HG03432 (cell line): ENCODE measurements around the gene ACP5.
"Not testable (repeated sequence)": the region's sequence is repeated elsewhere in the genome, so short reads cannot be mapped to it uniquely, and the experiment has no call there.

Experiments
- ATAC-seq: cut with Tn5 transposase; IDR thresholded peaks from one replicate; pipeline ENCODE4 v1.9.1; 2021; ENCODE audit warnings: mild to moderate bottlenecking, moderate library complexity; ENCODE audit not compliant: unreplicated experiment

The ACP5 gene

GRCh38 chr19:11577451-11578257, at the start of gene ACP5:
Gene ACP5, minus strand, starts transcription at chr19:11577645. Its CDS starts 328 bp downstream, at chr19:11577317.
- no peak for ATAC-seq

- ATAC-seq: no peak
Observed at GRCh38 chr19:11626252-11626651, 48.8 kb upstream of the ACP5 start.

- ATAC-seq: no peak
Observed at GRCh38 chr19:11624069-11624463, 46.6 kb upstream of the ACP5 start.

GRCh38 chr19:11622401-11622800, 45.0 kb upstream of the ACP5 start:
- ATAC-seq: not testable (repeated sequence)

GRCh38 chr19:11620553-11620952, 43.1 kb upstream of the ACP5 start:
- ATAC-seq: no peak

- no peak for ATAC-seq
Observed at GRCh38 chr19:11617180-11618062, 40.0 kb upstream of the ACP5 start.

- no peak for ATAC-seq
Observed at GRCh38 chr19:11612816-11613511, 35.5 kb upstream of the ACP5 start.

- ATAC-seq: no peak
Observed at GRCh38 chr19:11611730-11612129, 34.3 kb upstream of the ACP5 start.

- no peak for ATAC-seq
Observed at GRCh38 chr19:11606484-11606883, 29.0 kb upstream of the ACP5 start.

- not testable (repeated sequence) for ATAC-seq
Observed at GRCh38 chr19:11599704-11600103, 22.3 kb upstream of the ACP5 start.

- no peak for ATAC-seq
Observed at GRCh38 chr19:11598746-11599145, 21.3 kb upstream of the ACP5 start.

GRCh38 chr19:11598103-11598483, 20.6 kb upstream of the ACP5 start:
- no peak for ATAC-seq

GRCh38 chr19:11597202-11598102, 20.0 kb upstream of the ACP5 start, which contains the start of gene ZNF627:
Gene ZNF627, plus strand, starts transcription at chr19:11597483. Its CDS starts 145 bp downstream, at chr19:11597628.
- peak; percentile 93 for ATAC-seq

- no peak for ATAC-seq
Observed at GRCh38 chr19:11596156-11596555, 18.7 kb upstream of the ACP5 start.

GRCh38 chr19:11594084-11594483, 16.6 kb upstream of the ACP5 start:
- ATAC-seq: no peak

GRCh38 chr19:11587975-11588631, 10.7 kb upstream of the ACP5 start:
- ATAC-seq: no peak

GRCh38 chr19:11587302-11587974, 10.0 kb upstream of the ACP5 start:
- ATAC-seq: no peak

GRCh38 chr19:11586331-11586730, 8.9 kb upstream of the ACP5 start:
- no peak for ATAC-seq

GRCh38 chr19:11581740-11582139, 4.3 kb upstream of the ACP5 start:
- ATAC-seq: peak; percentile 77
